Measurements from ENCODE around the gene KRTAP10-4.

GRCh38 chr21:44583089-44583799 lies 9.7 kb downstream of the KRTAP10-4 start:
- TF ChIP-seq CTCF (IDR thresholded peaks at IDR 0.05; ENCODE audit: insufficient read depth, low read depth, low read length) (no peak), EZH2 (IDR thresholded peaks at IDR 0.05; ENCODE audit: insufficient read depth, low read length) (no peak)

Data from astrocyte (in vitro differentiated cells and primary cell).